B cell (primary cell): Measurements from ENCODE around the gene TREML2. TPM values are rescaled to one million over a fixed set of nuclear protein-coding genes. Genes with fewer than 3 reads are reported as not detected.

ENCODE experiments used
- ATAC-seq: fragments of 200-7000 bp; cut with Tn5 transposase; one replicate; pipeline ENCODE4 v1.10.0; 2021; ENCODE audit warnings: low read depth, mild to moderate bottlenecking, moderate number of reproducible peaks, moderate library complexity
- CTCF ChIA-PET: fragments of 350-600 bp; sonication (Branson Sonifier 250); formaldehyde crosslinking; loops from one replicate; lab custom pipeline; 2021; ENCODE audit warnings: antibody characterized with exemption, inconsistent platforms; lab: Charles Lee
- POLR2A ChIA-PET: fragments of 350-600 bp; sonication (Branson Sonifier 250); formaldehyde crosslinking; loops from one replicate; lab custom pipeline; 2021; ENCODE audit warnings: antibody characterized with exemption; lab: Charles Lee
- DNase-seq: peaks from one replicate; pipeline ENCODE4 v3.0.0; 2013
- H2AFZ ChIP-seq: 2 replicates; pipeline ENCODE4 v1.6.1; 2012; ENCODE audit warnings: mild to moderate bottlenecking, low read depth, low read length; ENCODE audit not compliant: insufficient read depth, poor library complexity, severe bottlenecking
- H3K27ac ChIP-seq, 2 donors: 1 replicate in 1 of 2; 2 replicates in 1 of 2; pipeline ENCODE4 v1.5.1; 2012 to 2013; ENCODE audit warnings: low read length in 2 of 2, mild to moderate bottlenecking in 2 of 2, moderate library complexity in 1 of 2
- H3K27me3 ChIP-seq, 4 experiments: fragments of 200-600 bp in 1 of 4; sonication (generic) in 1 of 4; replicated peaks in 1 of 4; 1 replicate in 2 of 4; 2 replicates in 2 of 4; pipeline versions ENCODE4 v1.6.1 to v1.7.0; 2013 to 2016; ENCODE audit warnings: low read length in 3 of 4, mild to moderate bottlenecking in 2 of 4, mixed read lengths in 1 of 4, moderate library complexity in 1 of 4; ENCODE audit not compliant: insufficient read depth in 4 of 4, control insufficient read depth in 3 of 4; ENCODE audit errors: control extremely low read depth in 1 of 4
- H3K36me3 ChIP-seq, 2 experiments: replicated peaks in 1 of 2; 1 replicate in 1 of 2; 2 replicates in 1 of 2; pipeline versions ENCODE4 v1.6.1 to v1.7.1; 2013; ENCODE audit warnings: low read length in 1 of 2; ENCODE audit not compliant: insufficient read depth in 2 of 2, control insufficient read depth in 1 of 2; ENCODE audit errors: control extremely low read depth in 1 of 2, extremely low read depth in 1 of 2
- H3K4me1 ChIP-seq, 2 donors: fragments of 200-600 bp in 1 of 2; sonication (generic) in 1 of 2; 1 replicate in 1 of 2; 2 replicates in 1 of 2; pipeline versions ENCODE4 v1.5.1 to v1.6.1; 2013 to 2017; ENCODE audit warnings: low read length in 2 of 2; ENCODE audit not compliant: control insufficient read depth in 2 of 2, insufficient read depth in 2 of 2
- H3K4me2 ChIP-seq: replicated peaks from 2 replicates; pipeline ENCODE3; 2012; ENCODE audit warnings: mild to moderate bottlenecking, low read depth, low read length; ENCODE audit not compliant: poor library complexity, severe bottlenecking
- H3K4me3 ChIP-seq, 5 experiments: fragments of 200-600 bp in 1 of 5; sonication (generic) in 1 of 5; 1 replicate in 3 of 5; 2 replicates in 2 of 5; pipeline versions ENCODE4 v1.5.1 to v1.7.0; 2011 to 2016; ENCODE audit warnings: low read length in 4 of 5, mild to moderate bottlenecking in 4 of 5, low read depth in 2 of 5, control low read depth in 1 of 5, moderate library complexity in 1 of 5; ENCODE audit not compliant: insufficient read depth in 1 of 5; ENCODE audit errors: control extremely low read depth in 1 of 5, extremely low read depth in 1 of 5
- H3K79me2 ChIP-seq: fragments of 200-600 bp; sonication (generic); one replicate; pipeline ENCODE4 v1.6.0; 2016; ENCODE audit warnings: low read length; ENCODE audit not compliant: control insufficient read depth, insufficient read depth
- H3K9ac ChIP-seq: fragments of 200-600 bp; sonication (generic); 2 replicates; pipeline ENCODE4 v1.6.1; 2017; ENCODE audit warnings: mild to moderate bottlenecking, low read length, moderate library complexity
- H3K9me3 ChIP-seq, 3 donors: one replicate each; pipeline versions ENCODE4 v1.6.1 to v1.7.1; 2013; ENCODE audit warnings: low read length in 2 of 3; ENCODE audit not compliant: control insufficient read depth in 2 of 3, insufficient read depth in 1 of 3; ENCODE audit errors: control extremely low read depth in 1 of 3
- H4K20me1 ChIP-seq: 2 replicates; pipeline ENCODE4 v1.6.0; 2012; ENCODE audit warnings: mild to moderate bottlenecking, low read length; ENCODE audit not compliant: insufficient read depth, control insufficient read depth, poor library complexity, severe bottlenecking
- H3K27ac Mint-ChIP-seq: one replicate; pipeline ENCODE4 v1.8.0; 2021; ENCODE audit warnings: mixed read lengths
- H3K27me3 Mint-ChIP-seq: one replicate; pipeline ENCODE4 v1.8.0; 2021; ENCODE audit warnings: mixed read lengths
- H3K4me1 Mint-ChIP-seq: one replicate; pipeline ENCODE4 v1.8.0; 2021; ENCODE audit warnings: mixed read lengths
- H3K4me3 Mint-ChIP-seq: one replicate; pipeline ENCODE4 v1.8.0; 2021; ENCODE audit warnings: mixed read lengths
- H3K9me3 Mint-ChIP-seq: one replicate; pipeline ENCODE4 v1.8.0; 2022; ENCODE audit warnings: mixed read lengths; ENCODE audit not compliant: insufficient read depth
- EZH2 ChIP-seq: IDR thresholded peaks from 2 replicates; pipeline ENCODE4 v1.6.1; 2012; ENCODE audit warnings: borderline replicate concordance, low read depth, mild to moderate bottlenecking, moderate library complexity, low read length; ENCODE audit not compliant: insufficient read depth, poor library complexity, severe bottlenecking
- WGBS: methylation state at CpG from one replicate; pipeline ENCODE4 v1.1.5; 2013; ENCODE audit warnings: missing lambda C conversion rate; ENCODE audit not compliant: insufficient coverage; 5-methylcytosine and 5-hydroxymethylcytosine counted together
- intact Hi-C: fragments of 100-400 bp; cut with micrococcal nuclease; formaldehyde crosslinking; loops from one replicate; pipeline ENCODE4 v1.10.0; 2022
- polyA plus RNA-seq: library from polyadenylated mRNA; depleted of rRNA; stranded (reverse); fragments of >200 nt; gene quantifications from 2 replicates; pipeline ENCODE4 v1.2.3, GENCODE V29; 2012
- total RNA-seq, 2 donors: library from RNA; stranded (reverse); fragments of 120-200 nt in 1 of 2; gene quantifications; 1 replicate in 1 of 2; 2 replicates in 1 of 2; pipeline versions ENCODE4 v1.2.3 to v1.2.4, GENCODE V29; 2013 to 2022
- TF ChIP-seq, protein P1 (sequence below): fragments of 200-600 bp; IDR thresholded peaks from one replicate; pipeline ENCODE4 v1.8.0; 2022; ENCODE audit warnings: antibody characterized with exemption, mild to moderate bottlenecking

Gene TREML2
- total and polyA plus RNA-seq, 2 donors (not counting 1 experiment from before 2014, with no cell fraction given): 9.6 to 51.1 TPM

DNA sequence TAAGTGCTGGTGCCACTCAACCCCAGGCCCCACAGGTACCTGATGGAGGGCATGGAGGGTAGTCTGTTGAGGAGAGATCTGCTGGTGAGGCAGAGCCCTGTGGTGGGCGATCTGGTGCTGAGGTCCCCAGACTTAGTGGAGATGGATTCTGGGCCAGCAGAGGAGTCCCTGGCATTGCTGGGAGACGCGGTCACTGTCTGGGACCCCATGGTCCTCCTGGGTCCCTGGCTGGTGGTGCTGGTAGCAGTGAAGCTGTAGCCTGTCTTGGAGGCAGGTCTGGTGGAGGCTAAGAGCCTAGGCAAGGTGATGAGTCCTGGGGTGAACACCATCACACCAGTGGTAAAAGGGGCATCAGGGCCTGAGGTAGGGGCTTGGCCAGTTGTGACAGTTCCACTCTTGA, 6.6 kb downstream of the TREML2 start:
- Mint-ChIP-seq H3K27me3 (no peaks in the 10 kb centered on the region), H3K4me1 (peaks cover 74% of the 10 kb centered on the region), H3K27ac (peak overlapping the region; percentile 78), H3K9me3 (peaks cover 5% of the 10 kb centered on the region), H3K4me3 (no peak overlapping the region)
- Histone ChIP-seq H3K79me2 (peaks cover 45% of the 10 kb centered on the region), H2AFZ (no peak overlapping the region), H3K9ac (no peak overlapping the region), H3K4me3 (no peak overlapping the region), H3K9me3 (peaks cover 0 to 13% (median 8%) of the 10 kb centered on the region in 3 donors), H3K4me1 (peaks cover 52 to 60% of the 10 kb centered on the region in 2 donors), H3K27me3 (no peaks in the 10 kb centered on the region), H4K20me1 (peaks cover 40% of the 10 kb centered on the region), H3K4me2 (peak overlapping the region; percentile 8), H3K27ac (peak overlapping the region; percentile 44 to 94), H3K36me3 (peaks cover 5 to 84% of the 10 kb centered on the region in 2 experiments)
- DNase-seq (no peak), ATAC-seq (no peak)
- WGBS: 97% methylated on average over 3 of the region's 3 CpGs
- CTCF ChIA-PET: no interaction called here
- intact Hi-C loops: no loop called here
- POLR2A ChIA-PET: no interaction called here
- TF ChIP-seq, protein P1, sequence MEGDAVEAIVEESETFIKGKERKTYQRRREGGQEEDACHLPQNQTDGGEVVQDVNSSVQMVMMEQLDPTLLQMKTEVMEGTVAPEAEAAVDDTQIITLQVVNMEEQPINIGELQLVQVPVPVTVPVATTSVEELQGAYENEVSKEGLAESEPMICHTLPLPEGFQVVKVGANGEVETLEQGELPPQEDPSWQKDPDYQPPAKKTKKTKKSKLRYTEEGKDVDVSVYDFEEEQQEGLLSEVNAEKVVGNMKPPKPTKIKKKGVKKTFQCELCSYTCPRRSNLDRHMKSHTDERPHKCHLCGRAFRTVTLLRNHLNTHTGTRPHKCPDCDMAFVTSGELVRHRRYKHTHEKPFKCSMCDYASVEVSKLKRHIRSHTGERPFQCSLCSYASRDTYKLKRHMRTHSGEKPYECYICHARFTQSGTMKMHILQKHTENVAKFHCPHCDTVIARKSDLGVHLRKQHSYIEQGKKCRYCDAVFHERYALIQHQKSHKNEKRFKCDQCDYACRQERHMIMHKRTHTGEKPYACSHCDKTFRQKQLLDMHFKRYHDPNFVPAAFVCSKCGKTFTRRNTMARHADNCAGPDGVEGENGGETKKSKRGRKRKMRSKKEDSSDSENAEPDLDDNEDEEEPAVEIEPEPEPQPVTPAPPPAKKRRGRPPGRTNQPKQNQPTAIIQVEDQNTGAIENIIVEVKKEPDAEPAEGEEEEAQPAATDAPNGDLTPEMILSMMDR: no peak
- no peak for TF ChIP-seq EZH2

DNA sequence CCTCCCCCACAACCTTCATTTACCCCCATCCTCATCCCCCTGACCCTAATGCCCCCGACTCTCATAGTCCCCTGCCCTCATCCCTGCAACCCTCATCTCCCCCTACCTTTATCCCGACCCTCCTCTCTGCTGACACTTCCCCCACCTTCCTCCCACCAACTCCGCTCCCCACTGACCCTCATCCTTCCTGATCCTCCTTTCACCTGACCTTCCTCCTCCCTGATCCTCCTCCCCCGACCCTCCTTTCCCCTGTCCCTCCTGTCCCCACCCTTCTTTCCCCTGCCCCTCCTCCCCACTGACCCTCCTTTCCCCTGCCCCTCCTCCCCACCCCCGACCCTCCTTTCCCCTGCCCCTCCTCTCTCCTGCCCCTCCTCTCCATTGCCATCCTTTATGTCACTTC, 7.1 kb downstream of the TREML2 start:
- peaks cover 40% of the 10 kb centered on the region for H4K20me1 ChIP-seq
- DNase-seq: no peak
- ChIA-PET CTCF (no interaction called here), POLR2A (no interaction called here)
- TF ChIP-seq EZH2: no peak
- TF ChIP-seq, protein P1: no peak
- no peak overlapping the region for H3K4me3 ChIP-seq
- no peaks in the 10 kb centered on the region for H3K27me3 ChIP-seq
- intact Hi-C loops: no loop called here
- peaks cover 45% of the 10 kb centered on the region for H3K79me2 ChIP-seq
- H3K4me2 ChIP-seq: no peak overlapping the region
- H3K4me1 ChIP-seq: peaks cover 47 to 56% of the 10 kb centered on the region in 2 donors
- peaks cover 5 to 84% of the 10 kb centered on the region in 2 experiments for H3K36me3 ChIP-seq
- peaks cover 0 to 13% (median 12%) of the 10 kb centered on the region in 3 donors for H3K9me3 ChIP-seq
- no peak overlapping the region for H3K9ac ChIP-seq
- no peak overlapping the region for H2AFZ ChIP-seq
- H3K27me3 Mint-ChIP-seq: no peaks in the 10 kb centered on the region
- no peak for ATAC-seq
- WGBS: 90% methylated on average over 2 of the region's 5 CpGs
- H3K9me3 Mint-ChIP-seq: peaks cover 8% of the 10 kb centered on the region
- peaks cover 72% of the 10 kb centered on the region for H3K4me1 Mint-ChIP-seq
- H3K27ac Mint-ChIP-seq: peak overlapping the region; percentile 78
- peak overlapping the region; percentile 44 to 94 for H3K27ac ChIP-seq
- no peak overlapping the region for H3K4me3 Mint-ChIP-seq
